ENCODE results near the gene PDCD2L.
"Not testable (repeated sequence)": the region's sequence is repeated elsewhere in the genome, so short reads cannot be mapped to it uniquely, and the experiment has no call there.

Gene PDCD2L

DNA sequence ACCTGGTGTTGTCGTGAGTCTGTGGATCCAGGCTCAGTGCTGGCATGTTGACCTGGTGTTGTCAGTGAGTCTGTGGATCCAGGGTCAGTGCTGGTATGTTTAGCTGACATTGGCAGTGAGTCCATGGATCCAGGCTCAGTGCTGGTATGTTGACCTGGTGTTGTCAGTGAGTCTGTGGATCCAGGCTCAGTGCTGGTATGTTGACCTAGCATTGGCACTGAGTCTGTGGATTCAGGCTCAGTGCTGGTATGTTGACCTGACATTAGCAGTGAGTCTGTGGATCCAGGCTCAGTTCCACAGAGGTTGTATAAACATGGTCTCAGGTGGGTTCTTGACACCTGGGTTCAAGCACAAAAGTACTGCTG lies 16.8 kb upstream of the PDCD2L start:
- Histone ChIP-seq H3K27me3 (ENCODE audit: insufficient read depth, low read length, poor library complexity) (no peaks in the 10 kb centered on the region), H3K9ac (ENCODE audit: low read depth, low read length) (no peak overlapping the region), H3K4me3 (ENCODE audit: low read depth in 1 of 2, low read length in 2 of 2) (no peak overlapping the region), H3K9me3 (ENCODE audit: insufficient read depth, low read length, severe bottlenecking) (no peaks in the 10 kb centered on the region), H3K27ac (ENCODE audit: low read length) (no peak overlapping the region), H3K36me3 (ENCODE audit: insufficient read depth, low read length) (peaks cover 76% of the 10 kb centered on the region), H4K20me1 (ENCODE audit: insufficient read depth, low read length) (peaks cover 14% of the 10 kb centered on the region; the same call in 1 of the 2 replicates), H2AFZ (ENCODE audit: low read depth, low read length) (no peak overlapping the region), H3K79me2 (ENCODE audit: insufficient read depth, low read length) (no peaks in the 10 kb centered on the region), H3K4me1 (ENCODE audit: insufficient read depth, low read length) (no peaks in the 10 kb centered on the region), H3K4me2 (ENCODE audit: insufficient read depth, low read length) (no peak overlapping the region)
- no peak for ATAC-seq (ENCODE audit: insufficient read depth, low read depth)
- no peak for DNase-seq
- TF ChIP-seq, protein P1, sequence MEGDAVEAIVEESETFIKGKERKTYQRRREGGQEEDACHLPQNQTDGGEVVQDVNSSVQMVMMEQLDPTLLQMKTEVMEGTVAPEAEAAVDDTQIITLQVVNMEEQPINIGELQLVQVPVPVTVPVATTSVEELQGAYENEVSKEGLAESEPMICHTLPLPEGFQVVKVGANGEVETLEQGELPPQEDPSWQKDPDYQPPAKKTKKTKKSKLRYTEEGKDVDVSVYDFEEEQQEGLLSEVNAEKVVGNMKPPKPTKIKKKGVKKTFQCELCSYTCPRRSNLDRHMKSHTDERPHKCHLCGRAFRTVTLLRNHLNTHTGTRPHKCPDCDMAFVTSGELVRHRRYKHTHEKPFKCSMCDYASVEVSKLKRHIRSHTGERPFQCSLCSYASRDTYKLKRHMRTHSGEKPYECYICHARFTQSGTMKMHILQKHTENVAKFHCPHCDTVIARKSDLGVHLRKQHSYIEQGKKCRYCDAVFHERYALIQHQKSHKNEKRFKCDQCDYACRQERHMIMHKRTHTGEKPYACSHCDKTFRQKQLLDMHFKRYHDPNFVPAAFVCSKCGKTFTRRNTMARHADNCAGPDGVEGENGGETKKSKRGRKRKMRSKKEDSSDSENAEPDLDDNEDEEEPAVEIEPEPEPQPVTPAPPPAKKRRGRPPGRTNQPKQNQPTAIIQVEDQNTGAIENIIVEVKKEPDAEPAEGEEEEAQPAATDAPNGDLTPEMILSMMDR (IDR thresholded peaks at IDR 0.05; ENCODE audit: borderline replicate concordance, extremely low read depth, low read length, poor library complexity, severe bottlenecking): no peak
- no peak for TF ChIP-seq EZH2 (IDR thresholded peaks at IDR 0.05; ENCODE audit: borderline replicate concordance, low read depth, low read length, severe bottlenecking)

DNA sequence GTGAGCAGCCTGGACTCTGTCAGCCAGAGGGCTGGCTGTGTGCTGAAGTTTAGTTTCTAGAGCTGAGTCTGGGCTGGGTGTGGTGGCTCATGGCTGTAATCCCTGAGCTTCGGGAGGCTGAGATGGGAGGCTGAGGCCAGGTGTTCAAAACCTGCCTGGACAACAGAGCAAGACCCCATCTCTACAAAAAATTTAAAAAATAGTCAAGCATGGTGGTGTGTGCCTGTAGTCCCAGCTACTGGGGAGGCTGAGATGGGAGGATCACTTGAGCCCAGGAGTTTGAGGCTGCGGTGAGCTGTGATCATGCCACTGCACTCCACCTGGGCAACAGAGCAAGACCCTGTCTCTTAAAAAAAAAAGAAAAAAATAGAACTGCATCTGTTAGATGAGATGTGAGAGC lies 15.5 kb upstream of the PDCD2L start:
- H3K27me3 ChIP-seq (ENCODE audit: insufficient read depth, low read length, poor library complexity); H3K4me1 ChIP-seq (ENCODE audit: insufficient read depth, low read length); H3K27ac ChIP-seq (ENCODE audit: low read length); H3K9ac ChIP-seq (ENCODE audit: low read depth, low read length); H3K9me3 ChIP-seq (ENCODE audit: insufficient read depth, low read length, severe bottlenecking); DNase-seq; H2AFZ ChIP-seq (ENCODE audit: low read depth, low read length); H3K79me2 ChIP-seq (ENCODE audit: insufficient read depth, low read length); H3K4me3 ChIP-seq (ENCODE audit: low read depth in 1 of 2, low read length in 2 of 2); ATAC-seq (ENCODE audit: insufficient read depth, low read depth); H3K4me2 ChIP-seq (ENCODE audit: insufficient read depth, low read length): not testable (repeated sequence)
- peaks cover 75% of the 10 kb centered on the region for H3K36me3 ChIP-seq (ENCODE audit: insufficient read depth, low read length)
- H4K20me1 ChIP-seq (ENCODE audit: insufficient read depth, low read length): peaks cover 14% of the 10 kb centered on the region; the same call in 1 of the 2 replicates

DNA sequence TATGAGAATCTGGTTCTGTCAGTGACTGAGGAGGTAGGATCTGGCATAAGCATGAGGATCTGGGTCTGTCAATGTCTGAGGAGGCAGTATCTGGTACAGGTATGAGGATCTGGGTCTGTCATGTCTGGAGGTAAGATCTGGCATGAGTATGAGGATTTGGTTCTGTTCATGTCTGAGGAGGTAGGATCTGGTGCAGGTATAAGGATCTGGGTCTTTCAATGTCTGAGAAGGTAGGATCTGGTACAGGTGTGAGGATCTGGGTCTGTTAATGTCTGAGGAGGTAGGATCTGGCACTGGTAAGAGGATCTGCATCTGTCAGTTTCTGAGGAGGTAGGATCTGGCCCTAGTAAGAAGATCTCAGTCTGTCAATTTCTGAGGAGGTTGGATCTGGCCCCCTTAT lies 12.4 kb upstream of the PDCD2L start:
- Histone ChIP-seq H3K9me3 (ENCODE audit: insufficient read depth, low read length, severe bottlenecking) (no peaks in the 10 kb centered on the region), H3K4me3 (ENCODE audit: low read depth in 1 of 2, low read length in 2 of 2) (no peak overlapping the region), H3K4me2 (ENCODE audit: insufficient read depth, low read length) (no peak overlapping the region), H3K27me3 (ENCODE audit: insufficient read depth, low read length, poor library complexity) (no peaks in the 10 kb centered on the region), H2AFZ (ENCODE audit: low read depth, low read length) (no peak overlapping the region), H3K4me1 (ENCODE audit: insufficient read depth, low read length) (no peaks in the 10 kb centered on the region), H3K27ac (ENCODE audit: low read length) (no peak overlapping the region), H4K20me1 (ENCODE audit: insufficient read depth, low read length) (0 out of 2 replicates have a peak, but pooled peaks cover 6% of the 10 kb centered on the region), H3K9ac (ENCODE audit: low read depth, low read length) (no peak overlapping the region), H3K36me3 (ENCODE audit: insufficient read depth, low read length) (peaks cover 83% of the 10 kb centered on the region), H3K79me2 (ENCODE audit: insufficient read depth, low read length) (no peaks in the 10 kb centered on the region)
- ATAC-seq (ENCODE audit: insufficient read depth, low read depth) (no peak), DNase-seq (no peak)
- TF ChIP-seq, protein P1 (IDR thresholded peaks at IDR 0.05; ENCODE audit: borderline replicate concordance, extremely low read depth, low read length, poor library complexity, severe bottlenecking): no peak
- no peak for TF ChIP-seq EZH2 (IDR thresholded peaks at IDR 0.05; ENCODE audit: borderline replicate concordance, low read depth, low read length, severe bottlenecking)

DNA sequence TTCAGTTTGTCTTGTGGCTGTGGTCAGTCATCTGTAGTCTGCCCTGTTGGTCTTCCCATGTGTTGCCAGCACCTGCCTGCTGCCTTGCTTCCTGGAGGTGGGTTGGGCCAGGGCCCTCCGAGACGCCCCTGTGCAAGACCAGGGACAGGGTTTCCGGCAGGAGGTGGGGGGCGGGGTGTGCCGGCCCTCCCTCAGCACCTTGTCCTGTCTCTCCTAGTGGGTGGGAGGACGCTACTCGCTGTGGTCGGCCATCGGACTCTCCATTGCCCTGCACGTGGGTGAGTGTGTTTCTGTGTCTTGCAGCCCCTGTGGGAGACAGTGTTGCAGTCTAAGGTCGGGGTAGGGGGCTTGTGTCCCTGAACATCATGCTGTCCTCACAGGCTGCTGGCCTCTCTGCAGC lies 11.2 kb upstream of the PDCD2L start:
- ATAC-seq (ENCODE audit: insufficient read depth, low read depth): no peak

More for the DNA sequence above, 11.2 kb upstream of the PDCD2L start:
- Histone ChIP-seq H3K27me3 (ENCODE audit: insufficient read depth, low read length, poor library complexity) (no peaks in the 10 kb centered on the region), H3K4me1 (ENCODE audit: insufficient read depth, low read length) (no peaks in the 10 kb centered on the region), H3K9me3 (ENCODE audit: insufficient read depth, low read length, severe bottlenecking) (no peaks in the 10 kb centered on the region), H3K27ac (ENCODE audit: low read length) (no peak overlapping the region), H3K36me3 (ENCODE audit: insufficient read depth, low read length) (peaks cover 79% of the 10 kb centered on the region), H3K4me2 (ENCODE audit: insufficient read depth, low read length) (no peak overlapping the region), H2AFZ (ENCODE audit: low read depth, low read length) (no peak overlapping the region), H3K9ac (ENCODE audit: low read depth, low read length) (no peak overlapping the region), H3K4me3 (ENCODE audit: low read depth in 1 of 2, low read length in 2 of 2) (no peak overlapping the region), H3K79me2 (ENCODE audit: insufficient read depth, low read length) (no peaks in the 10 kb centered on the region), H4K20me1 (ENCODE audit: insufficient read depth, low read length) (0 out of 2 replicates have a peak, but pooled peaks cover 3% of the 10 kb centered on the region)
- no peak for DNase-seq
- TF ChIP-seq, protein P1 (IDR thresholded peaks at IDR 0.05; ENCODE audit: borderline replicate concordance, extremely low read depth, low read length, poor library complexity, severe bottlenecking): no peak
- TF ChIP-seq EZH2 (IDR thresholded peaks at IDR 0.05; ENCODE audit: borderline replicate concordance, low read depth, low read length, severe bottlenecking): no peak
